Caki2 (cell line): Measurements from ENCODE around the gene LSM14A. TPM values are rescaled to one million over a fixed set of nuclear protein-coding genes. Genes with fewer than 3 reads are reported as not detected.
"Not testable (repeated sequence)": the region's sequence is repeated elsewhere in the genome, so short reads cannot be mapped to it uniquely, and the experiment has no call there.

Experiments used
- DNase-seq: peaks from one replicate; pipeline ENCODE4 v3.0.0-alpha.2; 2015; ENCODE audit warnings: low read depth
- in situ Hi-C: cut with HindIII; loops from 2 replicates; pipeline ENCODE4 v1.10.0; 2016; ENCODE audit warnings: low sequenced_read_pairs, low pct_unique_long_range_greater_than_20kb, mixed read lengths
- total RNA-seq: library from RNA; depleted of rRNA; stranded (reverse); fragments of >200 nt; shearing (Covaris generic); gene quantifications from 2 replicates; pipeline ENCODE4 v1.2.3, GENCODE V29; 2014; ENCODE audit warnings: low replicate concordance

The LSM14A gene
- total RNA-seq, 1 experiment from 2014 or later = 64.3 TPM

- no peak for DNase-seq
- in situ Hi-C loops = no loop called here
Observed at GRCh38 chr19:34151439-34151838, 20.9 kb upstream of the LSM14A start.

- DNase-seq = no peak
- in situ Hi-C loops = no loop called here
Observed at GRCh38 chr19:34154401-34154800, 17.9 kb upstream of the LSM14A start.

- in situ Hi-C loops = no loop called here
- no peak for DNase-seq
Observed at GRCh38 chr19:34155686-34156085, 16.6 kb upstream of the LSM14A start.

- DNase-seq, in situ Hi-C loops: not testable (repeated sequence)
Observed at GRCh38 chr19:34158966-34159365, 13.3 kb upstream of the LSM14A start.

- DNase-seq, in situ Hi-C loops: not testable (repeated sequence)
Observed at GRCh38 chr19:34159541-34159940, 12.8 kb upstream of the LSM14A start.

- DNase-seq, in situ Hi-C loops: not testable (repeated sequence)
Observed at GRCh38 chr19:34161902-34162301, 10.4 kb upstream of the LSM14A start.

- no peak for DNase-seq
- in situ Hi-C loops = no loop called here
Observed at GRCh38 chr19:34165295-34165738, 7.0 kb upstream of the LSM14A start.

- in situ Hi-C loops, DNase-seq: not testable (repeated sequence)
Observed at GRCh38 chr19:34169475-34170199, 2.7 kb upstream of the LSM14A start.

- DNase-seq = no peak
- in situ Hi-C loops = no loop called here
Observed at GRCh38 chr19:34171539-34171876, 796 bp upstream of the LSM14A start.

- in situ Hi-C loops = no loop called here
- no peak for DNase-seq
Observed at GRCh38 chr19:34172661-34173192, 423 bp downstream of the LSM14A start.

- in situ Hi-C loops = no loop called here
- DNase-seq = peak; percentile 70
Observed at GRCh38 chr19:34173193-34173956, 1.1 kb downstream of the LSM14A start.

- in situ Hi-C loops = not testable (repeated sequence)
- peak; percentile 59 for DNase-seq
Observed at GRCh38 chr19:34175173-34175572, 2.9 kb downstream of the LSM14A start.

GRCh38 chr19:34176581-34176980 is 4.3 kb downstream of the LSM14A start:
- in situ Hi-C loops = no loop called here
- DNase-seq = no peak

- in situ Hi-C loops = no loop called here
- DNase-seq = no peak
Observed at GRCh38 chr19:34178274-34178610, 5.9 kb downstream of the LSM14A start.

- DNase-seq = peak; percentile 21
- in situ Hi-C loops = no loop called here
Observed at GRCh38 chr19:34179066-34179465, 6.8 kb downstream of the LSM14A start.

- DNase-seq = no peak
- in situ Hi-C loops = no loop called here
Observed at GRCh38 chr19:34180273-34180672, 8.0 kb downstream of the LSM14A start.

- in situ Hi-C loops = no loop called here
Observed at GRCh38 chr19:34180709-34181108, 8.4 kb downstream of the LSM14A start.

GRCh38 chr19:34181111-34181864 is 9.0 kb downstream of the LSM14A start:
- in situ Hi-C loops = no loop called here
- peak; percentile 31 for DNase-seq

More at GRCh38 chr19:34180709-34181108, 8.4 kb downstream of the LSM14A start:
- DNase-seq = no peak

GRCh38 chr19:34182125-34182524 is 9.8 kb downstream of the LSM14A start:
- in situ Hi-C loops = no loop called here
- no peak for DNase-seq
